Bronchus fibroblast of lung (primary cell): Measurements from ENCODE around the gene GREB1L. TPM values are rescaled to one million over a fixed set of nuclear protein-coding genes. Genes with fewer than 3 reads are reported as not detected.

Source experiments
- total RNA-seq: library from RNA; depleted of rRNA; stranded (reverse); fragments of >200 nt; gene quantifications from 2 replicates; pipeline ENCODE4 v1.2.3, GENCODE V29; 2015

GREB1L gene
- total RNA-seq = under 0.01 and 0.30 TPM in 2 replicates

DNA sequence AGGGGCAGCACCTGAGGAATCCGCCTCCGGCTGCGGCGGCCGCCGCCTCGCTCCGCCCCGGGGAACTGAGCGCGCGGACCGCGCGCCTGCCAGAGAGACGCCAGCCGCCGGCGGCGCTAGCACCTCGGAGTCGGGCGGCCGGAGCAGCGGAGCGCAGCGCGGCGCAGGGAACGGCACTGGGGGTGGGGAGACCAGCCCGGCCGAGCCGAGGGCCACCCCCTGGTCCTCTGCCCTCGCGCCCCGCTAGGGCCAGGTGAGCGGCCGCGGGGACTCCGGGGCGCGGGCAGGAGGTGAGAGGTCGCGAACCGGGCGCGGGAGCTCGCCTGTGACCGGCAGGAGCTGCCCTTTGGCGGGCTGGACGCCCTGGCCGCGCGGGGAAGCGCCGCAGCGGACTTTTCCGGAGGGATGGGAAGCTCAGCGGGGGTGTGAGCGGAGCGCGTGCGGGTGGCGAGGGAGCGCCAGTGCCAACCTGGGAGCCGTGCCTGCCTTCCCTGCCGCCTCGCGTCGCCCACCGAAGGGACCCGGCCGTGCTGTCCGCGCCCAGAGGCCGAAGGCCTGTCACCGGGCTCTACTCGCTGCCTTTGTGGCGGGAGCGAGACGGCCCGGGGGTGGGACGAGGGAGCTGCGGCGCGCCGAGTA, at the start of gene GREB1L:
Gene GREB1L, plus strand, starts transcription at position 92 of the 639 bp plus-strand sequence. CDS start 141,287 bp downstream, outside the sequence.

Other genes starting within 250 kb of the GREB1L start
- gene ROCK1, start 130.4 kb upstream of the GREB1L start, total RNA-seq = 11.1 and 13.3 TPM in 2 replicates